Stimulated activated CD8-positive, alpha-beta memory T cell treated with anti-CD3 and anti-CD28 coated beads, Interleukin-7, amount 100 ng/mL, for 48 hours (primary cell): Measurements from ENCODE around the gene NR2E1.

ENCODE experiments used
- DNase-seq, 2 donors: peaks; one replicate each; pipeline ENCODE4 v3.0.0-alpha.2; 2020; ENCODE audit warnings: low read depth in 1 of 2; ENCODE audit errors: extremely low read depth in 1 of 2

The NR2E1 gene

GRCh38 chr6:108171291-108171917 is 5.6 kb downstream of the NR2E1 start:
- no peak for DNase-seq

- no peak for DNase-seq
Measured at GRCh38 chr6:108171918-108172516, 6.2 kb downstream of the NR2E1 start.

DNA sequence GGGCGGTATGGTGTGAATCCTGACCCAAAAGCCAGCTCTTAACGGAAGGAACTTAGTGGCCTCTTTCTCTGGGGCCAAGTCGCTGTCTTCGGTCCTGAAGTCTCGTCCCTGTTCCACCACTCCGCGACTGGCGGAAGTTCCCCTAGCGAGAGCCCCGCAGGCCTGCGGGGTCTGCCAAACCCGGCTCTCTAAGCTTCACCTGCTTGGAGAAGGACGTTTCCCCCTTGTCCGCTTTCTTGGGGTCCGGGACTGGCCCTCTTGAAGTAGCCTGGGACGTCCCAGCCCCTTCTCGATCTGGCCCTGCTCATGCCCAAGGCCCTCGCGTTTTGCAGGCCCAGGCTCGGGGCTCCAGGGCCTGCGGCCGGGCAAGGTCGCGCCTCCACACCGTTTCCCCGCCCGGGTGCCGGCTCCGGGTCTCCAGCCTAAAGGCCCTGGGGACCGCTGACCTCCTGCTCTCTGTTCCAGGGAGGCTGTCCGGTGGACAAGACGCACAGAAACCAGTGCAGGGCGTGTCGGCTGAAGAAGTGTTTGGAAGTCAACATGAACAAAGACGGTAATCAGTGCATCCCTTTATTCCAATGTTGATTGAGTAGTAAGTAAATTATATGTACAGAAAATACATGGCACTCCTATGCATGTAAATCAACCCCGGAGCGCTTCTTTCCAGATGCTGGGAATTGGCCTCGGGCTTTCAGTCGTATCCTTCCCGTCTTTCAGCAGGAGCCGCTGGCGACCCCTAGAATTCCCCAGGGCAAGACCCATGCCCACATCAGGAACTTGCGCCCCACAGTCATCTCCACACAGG is 8.8 kb downstream of the NR2E1 start:
- no peak for DNase-seq

DNA sequence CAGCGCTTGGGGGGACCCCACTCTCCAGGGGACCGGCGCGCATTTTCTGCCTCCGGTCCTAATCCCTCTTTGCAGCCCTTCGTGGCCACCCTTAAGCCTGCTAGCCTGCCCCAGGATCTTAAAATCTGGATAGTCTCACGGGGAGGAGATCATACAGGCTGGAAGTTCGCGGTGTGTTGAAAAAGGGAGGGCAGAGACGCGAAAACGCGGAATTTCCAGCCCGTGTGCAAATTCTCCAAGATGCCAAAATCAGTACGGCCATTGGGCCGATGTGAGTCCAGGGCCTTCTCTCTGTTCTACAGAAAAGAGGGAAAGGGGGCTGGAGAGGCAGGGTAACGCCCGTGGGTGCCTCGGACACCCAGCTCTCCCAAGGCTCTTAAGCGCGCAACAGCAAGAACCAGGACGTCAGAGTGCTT is 9.4 kb downstream of the NR2E1 start:
- DNase-seq: no peak

DNA sequence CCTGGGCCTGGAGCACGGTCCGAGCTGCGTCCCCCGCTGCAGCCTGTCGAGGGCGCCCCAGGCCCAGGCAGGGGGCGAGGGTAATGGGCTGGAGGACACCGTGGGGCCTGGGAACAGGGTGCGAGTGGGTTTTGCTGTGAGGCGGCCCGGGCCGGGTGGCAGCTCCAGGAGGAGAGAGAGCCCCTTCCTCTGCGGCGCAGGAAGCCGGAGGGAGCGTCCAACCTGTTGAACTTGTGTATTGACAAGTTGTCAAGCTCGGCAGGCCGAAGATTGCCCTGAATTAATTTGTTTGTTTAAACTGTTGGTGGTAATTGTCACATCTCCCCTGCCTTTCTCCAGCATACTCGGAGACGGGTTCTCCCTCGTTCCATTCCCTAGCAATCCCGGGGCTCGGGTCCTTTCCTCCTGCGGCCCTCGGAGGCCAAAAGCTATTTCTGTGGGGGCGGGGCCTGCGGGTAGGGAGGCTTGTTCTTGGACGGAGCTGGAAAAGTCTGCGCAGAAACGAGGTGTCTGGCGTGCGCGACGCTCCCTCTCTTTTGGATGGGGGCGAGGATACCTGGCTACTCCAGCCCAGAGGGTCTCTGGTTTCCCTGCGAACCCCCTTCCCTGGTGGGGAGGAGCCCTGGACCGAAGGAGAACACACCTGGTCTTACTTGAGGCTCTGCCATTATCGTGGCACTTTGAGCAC is 9.9 kb downstream of the NR2E1 start:
- DNase-seq: no peak

DNA sequence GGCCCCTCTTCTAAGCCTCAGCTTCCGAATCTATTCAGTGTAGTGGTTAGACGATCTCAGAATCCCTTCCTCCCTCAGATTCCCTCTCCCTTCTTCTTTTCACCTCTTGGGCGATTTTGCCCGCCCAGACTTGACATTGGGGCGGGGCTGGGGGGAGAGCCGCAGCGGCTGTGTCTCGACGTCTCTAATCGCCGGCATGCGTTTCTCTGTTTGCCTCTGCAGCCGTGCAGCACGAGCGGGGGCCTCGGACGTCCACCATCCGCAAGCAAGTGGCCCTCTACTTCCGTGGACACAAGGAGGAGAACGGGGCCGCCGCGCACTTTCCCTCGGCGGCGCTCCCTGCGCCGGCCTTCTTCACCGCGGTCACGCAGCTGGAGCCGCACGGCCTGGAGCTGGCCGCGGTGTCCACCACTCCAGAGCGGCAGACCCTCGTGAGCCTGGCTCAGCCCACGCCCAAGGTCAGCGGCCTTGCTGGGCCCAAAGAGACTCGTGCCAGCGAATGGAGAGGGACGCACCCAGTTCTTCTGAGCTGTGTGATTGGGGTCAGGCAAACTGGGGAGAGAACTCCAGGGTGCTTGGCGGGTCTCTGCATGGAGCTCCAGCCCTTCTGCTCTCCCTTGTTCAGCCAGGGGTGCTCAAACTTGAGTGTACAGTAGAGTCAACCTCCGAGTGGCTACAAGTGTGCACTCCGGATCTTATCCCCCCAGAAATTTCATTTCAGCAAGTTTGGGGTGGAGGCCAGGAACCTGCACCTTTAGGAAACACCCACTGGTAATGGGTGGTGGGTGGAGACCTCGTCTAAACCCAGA is 10.7 kb downstream of the NR2E1 start:
- DNase-seq: no peak

DNA sequence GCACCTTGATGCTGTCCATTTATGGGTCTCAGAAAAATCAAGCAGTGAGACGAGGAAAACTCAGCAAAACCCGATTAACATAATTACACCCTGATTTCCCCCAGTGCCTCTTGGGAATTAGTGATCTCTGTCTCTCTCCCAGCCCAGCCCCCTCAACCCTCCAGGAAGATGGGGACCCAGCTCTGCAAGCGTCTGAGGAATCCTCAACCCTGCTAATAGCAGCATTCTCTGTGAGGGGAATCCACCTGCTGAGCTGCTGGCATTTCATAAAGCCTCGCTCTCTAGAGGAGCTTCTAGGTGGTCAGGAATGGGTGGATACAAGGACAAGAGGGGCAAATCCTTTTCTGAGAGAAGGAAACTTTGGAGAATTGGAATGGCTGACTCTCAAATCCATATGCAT is 13.9 kb downstream of the NR2E1 start:
- DNase-seq: no peak

- DNase-seq: no peak
Measured at GRCh38 chr6:108180266-108180665, 14.4 kb downstream of the NR2E1 start.

GRCh38 chr6:108180776-108181175 is 15.0 kb downstream of the NR2E1 start:
- no peak for DNase-seq

- DNase-seq: no peak
Measured at GRCh38 chr6:108186226-108186625, 20.4 kb downstream of the NR2E1 start.

GRCh38 chr6:108187519-108187918 is 21.7 kb downstream of the NR2E1 start:
- no peak for DNase-seq

- DNase-seq: no peak
Measured at GRCh38 chr6:108193131-108193530, 27.3 kb downstream of the NR2E1 start.

GRCh38 chr6:108193835-108194234 is 28.0 kb downstream of the NR2E1 start:
- DNase-seq: no peak

- DNase-seq: no peak
Measured at GRCh38 chr6:108194503-108194902, 28.7 kb downstream of the NR2E1 start.

DNA sequence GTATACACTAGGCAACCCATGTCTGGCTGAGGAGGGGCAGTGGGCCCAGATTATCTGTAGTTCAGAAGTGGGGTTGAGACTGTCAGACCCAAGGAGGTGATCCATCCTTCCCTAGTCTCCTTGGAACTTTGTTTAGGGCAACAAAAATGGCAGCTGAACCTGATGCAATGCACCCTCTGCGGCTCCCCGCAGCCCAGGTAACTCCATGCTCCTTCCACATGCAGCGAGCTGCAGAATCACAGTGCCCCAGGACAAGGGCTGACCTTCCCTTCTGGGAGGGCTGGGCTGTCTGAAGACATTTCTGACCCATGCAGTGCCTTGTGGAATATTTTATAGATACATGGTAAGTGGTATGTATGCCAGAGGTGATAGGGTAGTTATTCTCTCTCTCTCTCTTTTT is 29.4 kb downstream of the NR2E1 start:
- no peak for DNase-seq

DNA sequence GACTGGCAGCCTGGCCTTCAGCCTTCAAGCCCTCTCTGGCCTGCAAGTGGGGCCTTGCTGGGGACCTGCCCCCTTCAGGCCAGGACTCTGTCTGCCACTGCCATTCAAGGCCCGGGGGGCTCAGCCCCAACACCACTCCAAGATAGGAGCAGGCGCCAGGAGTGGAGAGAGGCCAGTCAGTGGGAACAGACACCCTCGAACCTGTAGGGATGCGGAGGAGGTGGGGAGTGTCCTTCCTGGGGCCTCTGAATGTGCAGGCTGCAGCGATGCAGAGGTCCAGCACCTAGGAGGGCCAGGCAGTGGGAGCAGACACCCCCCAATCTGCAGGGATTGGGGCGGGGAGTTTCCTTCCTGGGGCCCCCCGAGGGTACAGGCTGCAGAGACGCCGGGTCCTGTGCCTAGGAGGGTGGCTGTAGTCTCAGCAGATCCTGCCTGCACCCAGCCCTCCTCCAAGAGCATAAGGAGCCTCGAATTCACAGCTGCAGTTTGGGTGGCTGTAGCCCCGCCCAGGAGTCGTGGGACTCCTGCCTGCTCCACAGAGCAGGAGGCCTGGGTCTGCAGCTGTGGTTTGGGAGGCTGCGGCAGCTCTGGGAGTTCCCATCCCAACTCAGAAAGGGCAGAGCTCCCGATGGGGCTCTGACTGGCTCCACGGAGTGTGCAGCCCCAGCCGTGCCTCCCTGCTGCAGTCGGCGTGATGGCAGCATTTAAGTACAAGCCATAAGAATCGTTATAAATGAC is 33.1 kb downstream of the NR2E1 start:
- DNase-seq: no peak

DNA sequence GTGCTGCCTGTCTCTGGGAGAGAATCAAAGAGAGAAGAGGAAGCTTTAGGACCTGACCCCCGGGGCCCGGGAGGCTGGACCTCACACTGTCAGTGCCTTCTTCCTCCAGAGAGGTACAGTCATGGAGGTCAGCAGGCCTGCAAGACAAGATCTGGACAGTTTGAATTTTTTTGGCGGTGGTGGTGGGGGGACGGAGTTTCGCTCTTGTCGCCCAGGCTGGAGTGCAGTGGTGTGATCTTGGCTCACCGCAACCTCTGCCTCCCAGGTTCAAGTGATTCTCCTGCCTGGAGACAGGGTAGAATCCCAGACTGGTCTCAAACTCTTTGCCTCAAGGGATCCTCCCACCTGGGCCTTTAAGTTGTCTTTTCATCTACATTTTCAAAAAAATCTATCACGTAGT is 34.4 kb downstream of the NR2E1 start:
- DNase-seq: no peak

DNA sequence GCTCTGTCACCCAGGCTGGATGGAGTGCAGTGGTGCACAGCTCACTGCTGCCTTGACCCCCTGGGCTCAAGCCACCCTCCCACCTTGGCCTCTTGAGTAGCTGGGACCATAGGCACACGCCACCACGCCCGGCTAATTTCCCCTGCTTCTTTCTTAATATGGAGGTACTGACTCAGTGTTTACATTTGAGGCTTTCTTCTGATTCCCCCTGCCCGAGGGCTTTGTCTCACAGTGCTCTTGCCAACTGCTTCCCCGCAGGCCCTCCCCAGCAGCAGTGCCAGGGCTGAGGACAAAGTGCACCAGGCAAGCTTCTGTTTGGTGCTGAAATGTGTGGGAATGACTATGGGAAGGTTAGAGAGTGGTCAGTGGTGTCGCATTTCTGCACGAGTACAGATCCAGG is 34.8 kb downstream of the NR2E1 start:
- DNase-seq: no peak

GRCh38 chr6:108203189-108204112 is 37.6 kb downstream of the NR2E1 start:
- DNase-seq: no peak
